HL-60 (cell line): ENCODE data around the gene PLEKHN1.

Source experiments
- DNase-seq, 2 experiments: peaks; one replicate each; pipeline ENCODE4 v3.0.0-alpha.2; 2010 to 2020; ENCODE audit warnings: low read depth in 1 of 2, low spot score in 1 of 2
- H3K27ac ChIP-seq: fragments of 250-450 bp; sonication (Bioruptor Pico); replicated peaks from 2 replicates; pipeline ENCODE4 v1.5.1; 2020; ENCODE audit warnings: mild to moderate bottlenecking, moderate library complexity
- H3K27me3 ChIP-seq: fragments of 250-450 bp; sonication (Bioruptor Pico); 2 replicates; pipeline ENCODE4 v1.5.1; 2021; ENCODE audit warnings: mild to moderate bottlenecking, moderate library complexity; ENCODE audit not compliant: insufficient read depth, poor library complexity, severe bottlenecking
- H3K4me3 ChIP-seq: replicated peaks from 2 replicates; pipeline ENCODE4 v1.5.1; 2011; ENCODE audit warnings: mild to moderate bottlenecking, control low read depth, low read length; ENCODE audit not compliant: insufficient read depth
- GABPA ChIP-seq: IDR thresholded peaks from 2 replicates; pipeline ENCODE4 v1.6.1; 2012; ENCODE audit warnings: low read depth
- POLR2AphosphoS5 ChIP-seq: IDR thresholded peaks from 2 replicates; pipeline ENCODE4 v1.6.1; 2012; ENCODE audit warnings: low read depth
- SPI1 ChIP-seq: IDR thresholded peaks from 2 replicates; pipeline ENCODE4 v1.6.1; 2012; ENCODE audit warnings: low read depth, mild to moderate bottlenecking, borderline replicate concordance
- TF ChIP-seq, protein P1 (sequence below): IDR thresholded peaks from 2 replicates; pipeline ENCODE4 v1.6.1; 2012; ENCODE audit warnings: low read depth; ENCODE audit not compliant: insufficient replicate concordance
- TF ChIP-seq, protein P2 (sequence below): IDR thresholded peaks from one replicate; pipeline ENCODE4 v1.5.1; 2011; ENCODE audit warnings: low read length, control low read depth, inconsistent platforms; ENCODE audit not compliant: insufficient read depth

The PLEKHN1 gene

DNA sequence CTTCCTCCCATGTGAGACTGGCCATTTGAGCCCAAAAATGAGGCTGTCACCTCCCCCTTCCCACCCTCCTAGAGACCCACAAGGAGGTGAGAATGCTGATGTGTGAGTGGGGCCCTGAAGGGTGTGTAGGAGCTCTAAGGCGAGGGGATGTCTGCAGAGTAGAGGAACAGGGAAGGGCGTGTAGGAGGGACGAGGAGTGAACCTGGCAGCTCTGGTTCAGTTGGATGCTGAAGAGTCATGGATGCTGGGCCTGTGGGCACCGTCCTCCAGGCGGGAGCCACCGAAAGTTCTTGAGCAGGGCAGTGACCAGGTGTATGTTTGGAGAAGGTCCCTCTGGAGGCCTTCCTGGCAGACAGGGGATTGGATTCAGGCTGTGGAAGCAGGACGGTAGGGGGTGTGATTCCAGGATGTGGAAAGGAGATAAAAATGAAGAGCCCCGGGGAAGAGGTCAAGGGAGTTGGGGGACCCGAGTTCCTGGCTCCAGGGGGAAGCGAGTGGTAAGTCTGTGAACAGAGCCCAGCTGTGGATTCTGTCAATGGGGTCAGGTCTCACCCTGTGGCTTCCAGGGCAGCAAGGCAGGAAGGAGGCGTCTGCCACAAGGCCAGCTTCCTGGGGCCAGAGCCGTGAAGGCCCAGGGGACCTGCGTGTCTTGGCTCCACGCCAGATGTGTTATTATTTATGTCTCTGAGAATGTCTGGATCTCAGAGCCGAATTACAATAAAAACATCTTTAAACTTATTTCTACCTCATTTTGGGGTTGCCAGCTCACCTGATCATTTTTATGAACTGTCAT lies 34.7 kb upstream of the PLEKHN1 start:
- TF ChIP-seq POLR2AphosphoS5: no peak
- TF ChIP-seq, protein P1, sequence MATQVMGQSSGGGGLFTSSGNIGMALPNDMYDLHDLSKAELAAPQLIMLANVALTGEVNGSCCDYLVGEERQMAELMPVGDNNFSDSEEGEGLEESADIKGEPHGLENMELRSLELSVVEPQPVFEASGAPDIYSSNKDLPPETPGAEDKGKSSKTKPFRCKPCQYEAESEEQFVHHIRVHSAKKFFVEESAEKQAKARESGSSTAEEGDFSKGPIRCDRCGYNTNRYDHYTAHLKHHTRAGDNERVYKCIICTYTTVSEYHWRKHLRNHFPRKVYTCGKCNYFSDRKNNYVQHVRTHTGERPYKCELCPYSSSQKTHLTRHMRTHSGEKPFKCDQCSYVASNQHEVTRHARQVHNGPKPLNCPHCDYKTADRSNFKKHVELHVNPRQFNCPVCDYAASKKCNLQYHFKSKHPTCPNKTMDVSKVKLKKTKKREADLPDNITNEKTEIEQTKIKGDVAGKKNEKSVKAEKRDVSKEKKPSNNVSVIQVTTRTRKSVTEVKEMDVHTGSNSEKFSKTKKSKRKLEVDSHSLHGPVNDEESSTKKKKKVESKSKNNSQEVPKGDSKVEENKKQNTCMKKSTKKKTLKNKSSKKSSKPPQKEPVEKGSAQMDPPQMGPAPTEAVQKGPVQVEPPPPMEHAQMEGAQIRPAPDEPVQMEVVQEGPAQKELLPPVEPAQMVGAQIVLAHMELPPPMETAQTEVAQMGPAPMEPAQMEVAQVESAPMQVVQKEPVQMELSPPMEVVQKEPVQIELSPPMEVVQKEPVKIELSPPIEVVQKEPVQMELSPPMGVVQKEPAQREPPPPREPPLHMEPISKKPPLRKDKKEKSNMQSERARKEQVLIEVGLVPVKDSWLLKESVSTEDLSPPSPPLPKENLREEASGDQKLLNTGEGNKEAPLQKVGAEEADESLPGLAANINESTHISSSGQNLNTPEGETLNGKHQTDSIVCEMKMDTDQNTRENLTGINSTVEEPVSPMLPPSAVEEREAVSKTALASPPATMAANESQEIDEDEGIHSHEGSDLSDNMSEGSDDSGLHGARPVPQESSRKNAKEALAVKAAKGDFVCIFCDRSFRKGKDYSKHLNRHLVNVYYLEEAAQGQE: no peak
- no peak for TF ChIP-seq SPI1
- no peak for TF ChIP-seq GABPA
- TF ChIP-seq, protein P2, sequence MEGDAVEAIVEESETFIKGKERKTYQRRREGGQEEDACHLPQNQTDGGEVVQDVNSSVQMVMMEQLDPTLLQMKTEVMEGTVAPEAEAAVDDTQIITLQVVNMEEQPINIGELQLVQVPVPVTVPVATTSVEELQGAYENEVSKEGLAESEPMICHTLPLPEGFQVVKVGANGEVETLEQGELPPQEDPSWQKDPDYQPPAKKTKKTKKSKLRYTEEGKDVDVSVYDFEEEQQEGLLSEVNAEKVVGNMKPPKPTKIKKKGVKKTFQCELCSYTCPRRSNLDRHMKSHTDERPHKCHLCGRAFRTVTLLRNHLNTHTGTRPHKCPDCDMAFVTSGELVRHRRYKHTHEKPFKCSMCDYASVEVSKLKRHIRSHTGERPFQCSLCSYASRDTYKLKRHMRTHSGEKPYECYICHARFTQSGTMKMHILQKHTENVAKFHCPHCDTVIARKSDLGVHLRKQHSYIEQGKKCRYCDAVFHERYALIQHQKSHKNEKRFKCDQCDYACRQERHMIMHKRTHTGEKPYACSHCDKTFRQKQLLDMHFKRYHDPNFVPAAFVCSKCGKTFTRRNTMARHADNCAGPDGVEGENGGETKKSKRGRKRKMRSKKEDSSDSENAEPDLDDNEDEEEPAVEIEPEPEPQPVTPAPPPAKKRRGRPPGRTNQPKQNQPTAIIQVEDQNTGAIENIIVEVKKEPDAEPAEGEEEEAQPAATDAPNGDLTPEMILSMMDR: no peak
- Histone ChIP-seq H3K27me3 (no peaks in the 10 kb centered on the region), H3K4me3 (no peak overlapping the region), H3K27ac (no peak overlapping the region)
- DNase-seq: no peak

DNA sequence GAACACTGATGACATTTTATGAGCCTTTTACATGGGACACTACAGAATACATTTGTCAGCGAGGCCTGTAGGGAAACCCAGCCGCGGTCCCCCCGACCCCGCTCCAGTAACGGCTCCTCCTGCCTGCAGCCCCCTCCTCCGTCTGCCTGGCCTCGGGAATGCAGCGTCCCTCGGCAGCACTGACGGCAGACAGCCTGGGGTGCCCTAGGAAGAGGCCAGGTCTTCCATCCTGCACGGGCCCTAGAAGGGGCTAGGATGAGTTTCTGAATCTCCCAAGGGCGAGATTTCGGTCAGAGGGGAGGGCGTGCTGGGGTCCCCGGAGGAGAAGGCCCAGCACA lies 34.1 kb upstream of the PLEKHN1 start:
- no peak overlapping the region for H3K27ac ChIP-seq
- no peaks in the 10 kb centered on the region for H3K27me3 ChIP-seq
- DNase-seq: no peak
- H3K4me3 ChIP-seq: no peak overlapping the region
- TF ChIP-seq POLR2AphosphoS5: no peak

DNA sequence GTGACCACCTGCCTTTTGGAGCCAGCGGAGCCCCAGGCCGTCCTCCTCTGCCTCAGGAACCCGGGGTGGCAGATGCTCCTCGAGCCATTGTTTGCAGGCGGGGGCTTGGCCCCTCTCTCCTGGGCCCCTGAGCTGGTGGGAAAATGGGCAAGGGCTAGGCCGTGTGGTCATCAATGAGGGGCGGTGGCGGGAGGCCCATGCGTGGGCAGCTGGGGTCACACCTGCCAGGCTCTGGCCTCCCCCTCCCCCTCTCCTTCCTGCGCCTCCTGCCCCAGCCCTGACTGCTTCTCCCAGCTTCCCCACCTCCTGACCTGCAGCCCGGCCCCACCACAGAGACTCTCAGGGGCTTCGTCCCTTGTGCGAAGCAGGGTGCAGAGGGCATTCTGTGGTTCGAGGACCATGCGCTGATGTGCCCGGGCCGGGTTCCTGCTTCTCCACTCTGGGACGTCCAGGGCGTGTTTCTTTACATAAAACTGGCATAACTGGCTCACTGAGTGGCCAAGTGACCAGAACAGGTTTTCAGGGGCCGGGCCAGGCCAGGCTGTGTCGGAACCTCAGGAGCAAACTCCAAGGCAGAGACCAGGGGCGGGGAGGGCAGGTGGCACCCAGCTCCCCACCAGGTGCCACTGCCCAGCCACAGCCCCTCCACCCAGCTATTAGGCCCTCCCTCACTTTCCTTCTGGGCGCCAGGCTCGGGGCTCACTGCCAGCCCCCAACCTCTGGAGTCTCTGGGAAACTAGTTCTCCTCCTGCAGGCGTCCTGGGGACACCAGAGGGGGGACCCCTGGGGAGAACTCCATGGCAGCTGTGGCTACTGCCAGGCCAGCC lies 33.3 kb upstream of the PLEKHN1 start:
- no peak for DNase-seq

More for the DNA sequence above, 33.3 kb upstream of the PLEKHN1 start:
- H3K4me3 ChIP-seq: no peak overlapping the region
- TF ChIP-seq GABPA (no peak), POLR2AphosphoS5 (no peak), SPI1 (no peak)
- TF ChIP-seq, protein P1: no peak
- TF ChIP-seq, protein P2: no peak
- H3K27me3 ChIP-seq: no peaks in the 10 kb centered on the region
- no peak overlapping the region for H3K27ac ChIP-seq
